Measurements from ENCODE around the gene SUGCT. TPM values are rescaled to one million over a fixed set of nuclear protein-coding genes. Genes with fewer than 3 reads are reported as not detected.

SUGCT gene
- total and polyA plus RNA-seq, 2 of the 8 experiments (the other 6 are each of a cell fraction or from before 2014, with no cell fraction given) = 2.8 to 5.4 TPM

DNA sequence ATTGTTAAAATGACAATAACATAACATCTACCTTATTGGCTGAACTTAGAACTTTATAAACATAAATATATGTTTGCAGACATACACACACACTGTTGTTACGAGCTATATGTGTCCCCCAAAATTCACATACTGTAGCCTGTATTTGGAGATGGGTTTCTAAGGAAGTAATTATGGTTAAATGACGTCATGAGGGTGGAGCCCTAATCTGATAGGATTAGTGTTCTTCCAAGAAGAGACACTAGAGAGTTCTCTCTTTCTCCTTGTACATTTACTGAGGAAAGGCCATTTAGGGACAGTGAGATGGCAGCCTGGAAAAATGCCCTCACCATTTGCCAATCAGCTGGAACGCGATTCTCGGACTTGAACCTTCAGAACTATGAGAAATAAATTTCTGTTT lies 211.7 kb downstream of the SUGCT start (continued):
- TF ChIP-seq, protein P1, sequence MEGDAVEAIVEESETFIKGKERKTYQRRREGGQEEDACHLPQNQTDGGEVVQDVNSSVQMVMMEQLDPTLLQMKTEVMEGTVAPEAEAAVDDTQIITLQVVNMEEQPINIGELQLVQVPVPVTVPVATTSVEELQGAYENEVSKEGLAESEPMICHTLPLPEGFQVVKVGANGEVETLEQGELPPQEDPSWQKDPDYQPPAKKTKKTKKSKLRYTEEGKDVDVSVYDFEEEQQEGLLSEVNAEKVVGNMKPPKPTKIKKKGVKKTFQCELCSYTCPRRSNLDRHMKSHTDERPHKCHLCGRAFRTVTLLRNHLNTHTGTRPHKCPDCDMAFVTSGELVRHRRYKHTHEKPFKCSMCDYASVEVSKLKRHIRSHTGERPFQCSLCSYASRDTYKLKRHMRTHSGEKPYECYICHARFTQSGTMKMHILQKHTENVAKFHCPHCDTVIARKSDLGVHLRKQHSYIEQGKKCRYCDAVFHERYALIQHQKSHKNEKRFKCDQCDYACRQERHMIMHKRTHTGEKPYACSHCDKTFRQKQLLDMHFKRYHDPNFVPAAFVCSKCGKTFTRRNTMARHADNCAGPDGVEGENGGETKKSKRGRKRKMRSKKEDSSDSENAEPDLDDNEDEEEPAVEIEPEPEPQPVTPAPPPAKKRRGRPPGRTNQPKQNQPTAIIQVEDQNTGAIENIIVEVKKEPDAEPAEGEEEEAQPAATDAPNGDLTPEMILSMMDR (IDR thresholded peaks at IDR 0.05; ENCODE audit: control extremely low read depth in 1 of 3, insufficient read depth in 1 of 3, low read depth in 1 of 3, low read length in 3 of 3) = no peak
- TF ChIP-seq CHD2 (IDR thresholded peaks at IDR 0.05; ENCODE audit: low read length) (no peak), CBX5 (IDR thresholded peaks at IDR 0.05; ENCODE audit: low read depth, low read length) (no peak)
